Left renal pelvis (tissue), 4 donors: ENCODE measurements around the gene ZMAT5. TPM values are rescaled to one million over a fixed set of nuclear protein-coding genes. Genes with fewer than 3 reads are reported as not detected.

Experiments used
- DNase-seq, 4 donors: peaks; one replicate each; pipeline ENCODE4 v3.0.0-alpha.2; 2013; ENCODE audit warnings: low read depth in 4 of 4, low spot score in 3 of 4
- polyA plus RNA-seq, 4 donors: library from polyadenylated mRNA; unstranded; fragments of 120-200 nt; gene quantifications; one replicate each; pipeline ENCODE4 v1.2.1, GENCODE V29; 2013; ENCODE audit not compliant: insufficient read length in 4 of 4

Gene ZMAT5, protein sequence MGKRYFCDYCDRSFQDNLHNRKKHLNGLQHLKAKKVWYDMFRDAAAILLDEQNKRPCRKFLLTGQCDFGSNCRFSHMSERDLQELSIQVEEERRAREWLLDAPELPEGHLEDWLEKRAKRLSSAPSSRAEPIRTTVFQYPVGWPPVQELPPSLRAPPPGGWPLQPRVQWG
- polyA plus RNA-seq = 10 to 100 TPM; 17.1 to 26.3 (median 20.8) TPM

GRCh38 chr22:29766632-29767170 lies at the start of gene ZMAT5:
TSS of gene ZMAT5 (minus strand) at chr22:29767007. CDS start at chr22:29748544, 18,463 bp downstream.
- peak; percentile 86 to 94 (median 91) for DNase-seq

DNA sequence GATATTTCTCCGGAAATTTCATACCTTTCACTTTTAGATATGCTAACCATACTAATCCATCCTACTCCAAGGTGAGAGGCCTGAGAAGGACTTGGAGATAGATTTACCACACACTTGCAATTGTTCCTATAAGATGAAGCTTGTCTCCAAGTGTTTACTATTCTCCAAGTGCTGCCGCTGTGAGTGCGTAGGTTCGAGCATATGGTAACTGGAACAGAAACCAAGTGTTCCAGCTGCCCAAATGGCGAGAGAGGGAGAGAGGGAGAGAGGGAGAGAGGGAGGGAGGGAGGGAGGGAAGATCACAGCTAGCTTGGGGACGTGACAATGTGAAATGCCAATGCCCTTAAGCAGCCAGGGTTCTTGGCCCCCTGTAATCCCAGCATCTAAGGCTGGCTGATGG lies 49.7 kb upstream of the ZMAT5 start:
- DNase-seq = no peak

GRCh38 chr22:29816128-29816527 lies 49.3 kb upstream of the ZMAT5 start:
- DNase-seq = no peak

GRCh38 chr22:29815580-29815979 lies 48.8 kb upstream of the ZMAT5 start:
- DNase-seq = no peak

- DNase-seq = no peak
These were observed 47.2 kb upstream of the ZMAT5 start for GRCh38 chr22:29814003-29814402.

DNA sequence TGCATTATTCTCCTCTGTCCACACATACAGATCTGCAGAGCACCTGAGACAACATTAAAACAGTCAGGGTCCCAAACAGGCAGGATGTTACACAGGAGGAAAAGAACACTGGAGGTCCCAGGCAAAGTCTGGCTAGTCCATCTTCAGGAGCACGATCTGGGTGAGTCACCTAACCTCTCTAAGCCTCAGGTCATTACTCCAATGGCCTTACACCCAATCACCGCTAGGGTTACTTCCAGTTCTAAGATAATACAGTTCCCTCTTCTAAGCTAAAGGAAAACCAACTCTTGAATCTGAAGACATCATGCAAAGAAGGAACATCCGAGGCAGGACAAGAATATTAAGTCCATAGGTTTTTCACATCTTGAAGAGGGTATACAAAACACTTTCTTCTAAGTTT lies 46.8 kb upstream of the ZMAT5 start:
- DNase-seq = no peak

DNA sequence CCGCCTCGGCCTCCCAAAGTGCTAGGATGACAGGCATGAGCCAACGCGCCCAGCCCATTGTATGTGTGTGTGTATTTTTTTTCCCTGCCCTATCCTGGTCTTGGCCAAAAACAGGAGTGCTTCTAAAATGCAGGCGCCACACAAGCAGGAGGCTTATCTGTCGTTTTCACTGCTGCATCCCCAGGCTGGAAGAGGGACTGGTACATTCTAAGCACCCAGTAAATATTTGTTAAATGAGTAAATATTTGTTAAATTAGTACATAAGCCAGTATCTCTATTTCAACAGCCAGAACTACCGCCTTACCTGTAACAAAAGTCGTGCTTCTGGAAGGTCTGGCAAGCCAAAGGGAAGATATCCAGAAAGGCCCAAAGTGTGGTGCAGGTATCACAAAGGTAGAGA lies 46.3 kb upstream of the ZMAT5 start:
- no peak for DNase-seq

DNA sequence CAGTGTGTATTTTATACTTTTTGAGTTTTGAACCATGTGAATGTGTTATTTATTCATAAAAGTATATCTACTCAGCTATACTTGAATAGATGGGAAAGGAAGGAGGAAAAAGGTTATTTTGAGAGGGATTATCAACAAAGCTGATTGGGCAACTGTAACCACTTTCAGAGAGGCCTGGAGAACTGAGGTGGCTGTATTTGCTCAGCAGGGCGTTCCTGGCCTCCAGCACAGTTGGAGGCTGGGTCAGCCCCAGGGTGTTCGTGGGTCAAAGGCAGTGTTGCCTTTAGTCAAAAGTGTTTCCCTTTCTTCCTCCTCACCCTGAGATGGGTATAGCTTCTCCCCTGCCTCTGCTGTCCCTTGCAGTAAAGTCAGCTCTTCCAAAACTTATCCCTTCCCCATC lies 44.6 kb upstream of the ZMAT5 start:
- DNase-seq = no peak

GRCh38 chr22:29810216-29810615 lies 43.4 kb upstream of the ZMAT5 start:
- DNase-seq = no peak

GRCh38 chr22:29806196-29806595 lies 39.4 kb upstream of the ZMAT5 start:
- DNase-seq = no peak

GRCh38 chr22:29804985-29805384 lies 38.2 kb upstream of the ZMAT5 start:
- no peak for DNase-seq

DNA sequence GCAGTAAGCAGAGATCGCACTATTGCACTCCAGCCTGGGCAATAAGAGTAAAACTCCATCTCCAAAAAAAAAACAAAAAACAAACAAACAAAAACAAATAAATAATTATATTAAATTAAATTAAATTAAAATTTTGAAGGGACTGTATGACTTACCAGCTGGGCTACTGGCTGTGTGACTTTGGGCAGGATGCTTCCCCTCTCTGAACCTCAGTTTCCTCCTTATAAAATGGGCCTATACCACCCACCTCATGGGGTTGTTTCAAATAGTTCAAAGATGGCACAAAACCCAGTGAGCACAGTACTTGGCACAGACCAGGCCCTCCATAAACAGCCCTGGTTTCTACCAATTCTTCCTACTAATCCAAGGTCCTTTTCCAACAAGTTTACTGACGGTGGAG lies 36.4 kb upstream of the ZMAT5 start:
- DNase-seq = no peak

GRCh38 chr22:29801796-29802195 lies 35.0 kb upstream of the ZMAT5 start:
- DNase-seq = no peak

DNA sequence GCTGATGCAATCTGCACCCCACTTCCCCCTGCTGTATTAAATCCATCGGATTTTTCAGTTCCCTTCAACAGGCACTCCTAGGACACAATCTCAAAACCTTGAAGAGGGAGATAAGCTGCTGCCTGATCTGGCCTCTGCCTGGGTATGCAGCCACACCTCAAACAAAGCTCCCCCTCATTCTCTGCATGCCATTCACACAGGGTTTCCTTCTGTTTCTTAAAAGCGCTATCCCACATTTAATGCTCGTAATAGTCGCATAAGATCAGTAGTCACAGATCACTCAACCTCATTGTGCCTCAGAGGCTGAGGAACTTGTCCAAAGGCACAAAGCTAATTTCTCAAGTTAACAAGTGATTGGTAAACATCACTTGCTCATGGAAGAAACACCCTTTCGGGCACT lies 34.3 kb upstream of the ZMAT5 start:
- DNase-seq = no peak

DNA sequence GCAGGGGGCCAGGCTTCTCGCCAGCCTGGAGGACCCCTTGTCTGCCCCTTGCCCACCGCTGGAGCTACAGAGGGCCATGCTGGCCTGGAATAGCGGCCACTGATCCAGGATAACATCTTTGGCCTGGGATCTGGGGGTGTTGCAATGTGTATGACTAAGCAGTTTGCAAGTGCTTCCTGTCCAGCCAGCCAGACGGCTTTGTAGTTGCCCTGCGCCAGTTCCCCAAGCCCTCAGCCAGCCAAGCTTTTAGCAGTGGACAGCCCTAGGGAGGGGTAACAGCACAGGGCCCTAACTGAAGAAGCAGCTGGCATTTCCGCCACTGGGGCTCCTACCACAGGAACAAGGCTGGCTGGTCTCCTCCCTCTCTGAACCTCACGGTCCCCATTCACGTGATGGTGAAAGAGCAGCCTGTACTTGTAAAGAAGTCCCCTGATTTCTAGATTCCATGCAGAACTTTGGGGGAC lies 32.4 kb upstream of the ZMAT5 start:
- no peak for DNase-seq

GRCh38 chr22:29798801-29799200 lies 32.0 kb upstream of the ZMAT5 start:
- no peak for DNase-seq

DNA sequence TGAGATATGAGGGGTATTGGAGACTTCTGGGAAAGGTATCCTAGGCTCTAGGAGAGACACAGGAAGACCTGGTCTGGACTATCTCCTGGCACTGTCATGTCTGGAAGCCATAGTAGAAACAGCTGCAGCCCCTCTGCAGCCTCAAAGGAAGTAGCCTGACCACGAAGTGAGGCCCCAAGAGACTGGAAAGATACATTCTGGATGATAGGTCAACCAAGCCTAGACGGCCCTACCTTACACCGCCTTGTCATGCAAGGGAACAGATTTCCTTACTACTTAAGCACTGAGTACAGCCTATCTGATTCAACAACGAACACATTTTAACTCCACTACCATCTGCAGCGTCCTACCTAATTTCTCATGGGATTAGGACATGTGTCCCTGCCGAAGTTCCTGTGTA lies 31.5 kb upstream of the ZMAT5 start:
- DNase-seq = no peak

DNA sequence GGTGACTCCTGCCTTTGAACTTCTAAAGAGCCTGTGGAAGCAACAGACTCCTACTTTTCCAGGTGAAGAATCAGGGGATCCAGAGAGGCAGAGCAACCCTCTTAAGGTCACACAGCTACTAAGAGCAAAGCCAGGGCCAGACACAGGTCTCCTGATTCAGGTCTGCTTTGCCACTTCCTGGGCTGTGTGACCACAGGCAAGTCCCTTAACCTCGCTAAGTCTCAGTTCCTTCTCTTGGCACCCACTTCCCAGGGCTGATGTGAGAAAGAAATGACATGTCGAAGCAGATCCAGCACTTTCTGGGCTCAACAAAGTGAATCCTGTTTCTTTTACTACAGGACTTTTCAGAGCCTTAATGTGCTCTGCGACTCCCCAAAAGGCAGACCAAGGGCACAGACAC lies 30.5 kb upstream of the ZMAT5 start:
- no peak for DNase-seq

- DNase-seq = no peak
These were observed 28.9 kb upstream of the ZMAT5 start for GRCh38 chr22:29795663-29796062.

DNA sequence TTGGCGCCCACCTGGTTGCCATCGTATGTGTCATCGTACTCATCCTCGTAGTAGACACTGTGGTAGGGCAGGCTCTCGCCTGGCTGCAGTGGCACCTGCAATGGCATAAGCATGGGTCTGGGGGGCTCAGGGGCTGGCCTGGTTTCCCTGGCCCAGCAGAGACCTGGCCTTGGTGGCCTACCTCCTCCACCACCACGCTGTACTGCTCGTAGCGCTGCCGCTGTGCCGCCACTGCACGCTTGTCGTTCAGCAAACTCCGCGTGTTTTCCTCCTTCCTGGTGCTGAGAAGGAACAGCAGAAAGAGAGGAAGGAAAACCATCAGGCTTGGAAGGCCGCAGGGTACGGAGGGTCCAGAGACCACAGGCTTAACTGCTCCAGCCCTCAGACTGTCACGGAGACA lies 26.6 kb upstream of the ZMAT5 start:
- no peak for DNase-seq

DNA sequence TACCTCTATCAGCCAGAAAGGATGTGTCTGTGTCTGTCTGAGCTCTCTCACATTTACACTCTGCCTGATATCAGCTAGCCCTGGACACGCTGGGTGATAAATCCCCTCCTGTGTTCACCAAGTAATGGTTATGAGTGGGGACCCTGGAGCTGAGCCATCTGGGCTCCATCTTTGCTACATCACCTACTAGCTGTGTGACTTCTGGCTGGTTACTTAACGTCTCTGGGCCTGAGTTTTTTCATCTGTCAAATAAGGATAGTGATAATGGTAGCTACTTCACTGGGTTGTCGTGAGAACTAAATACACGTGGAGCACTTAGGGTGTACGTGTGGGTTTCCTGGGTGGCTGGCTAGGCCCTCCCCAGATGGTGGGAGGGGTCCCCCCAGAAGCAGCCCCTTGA lies 23.3 kb upstream of the ZMAT5 start:
- DNase-seq = no peak

GRCh38 chr22:29788339-29789279 lies 21.8 kb upstream of the ZMAT5 start:
- no peak for DNase-seq
